Measurements from ENCODE around the gene CCDC83.
"Not testable (repeated sequence)": the region's sequence is repeated elsewhere in the genome, so short reads cannot be mapped to it uniquely, and the experiment has no call there.

CCDC83 gene

DNA sequence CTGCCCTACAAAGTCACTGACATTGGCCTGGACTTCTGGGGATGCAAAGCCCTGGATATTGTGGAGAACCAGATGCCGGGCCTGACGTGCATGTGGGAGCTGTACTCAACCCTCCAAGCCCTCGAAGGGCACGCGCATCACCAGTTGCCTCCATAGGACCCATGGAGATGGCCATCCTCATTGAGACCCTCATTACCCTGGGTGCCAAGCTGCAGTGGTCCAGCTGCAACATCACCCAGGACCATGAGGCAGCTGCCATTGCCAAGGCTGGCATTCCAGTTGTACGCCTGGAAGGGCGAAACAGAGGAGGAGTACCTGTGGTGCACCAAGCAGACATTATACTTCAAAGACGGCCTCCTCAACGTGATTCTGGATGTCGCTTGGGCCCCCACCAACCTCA is 1.9 kb downstream of the CCDC83 start:
- TF ChIP-seq, protein P1, sequence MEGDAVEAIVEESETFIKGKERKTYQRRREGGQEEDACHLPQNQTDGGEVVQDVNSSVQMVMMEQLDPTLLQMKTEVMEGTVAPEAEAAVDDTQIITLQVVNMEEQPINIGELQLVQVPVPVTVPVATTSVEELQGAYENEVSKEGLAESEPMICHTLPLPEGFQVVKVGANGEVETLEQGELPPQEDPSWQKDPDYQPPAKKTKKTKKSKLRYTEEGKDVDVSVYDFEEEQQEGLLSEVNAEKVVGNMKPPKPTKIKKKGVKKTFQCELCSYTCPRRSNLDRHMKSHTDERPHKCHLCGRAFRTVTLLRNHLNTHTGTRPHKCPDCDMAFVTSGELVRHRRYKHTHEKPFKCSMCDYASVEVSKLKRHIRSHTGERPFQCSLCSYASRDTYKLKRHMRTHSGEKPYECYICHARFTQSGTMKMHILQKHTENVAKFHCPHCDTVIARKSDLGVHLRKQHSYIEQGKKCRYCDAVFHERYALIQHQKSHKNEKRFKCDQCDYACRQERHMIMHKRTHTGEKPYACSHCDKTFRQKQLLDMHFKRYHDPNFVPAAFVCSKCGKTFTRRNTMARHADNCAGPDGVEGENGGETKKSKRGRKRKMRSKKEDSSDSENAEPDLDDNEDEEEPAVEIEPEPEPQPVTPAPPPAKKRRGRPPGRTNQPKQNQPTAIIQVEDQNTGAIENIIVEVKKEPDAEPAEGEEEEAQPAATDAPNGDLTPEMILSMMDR (IDR thresholded peaks at IDR 0.05) = no peak
- DNase-seq (ENCODE audit: low spot score) = no peak
- H3K27ac ChIP-seq = no peak overlapping the region
- no peak overlapping the region for H3K4me3 ChIP-seq

DNA sequence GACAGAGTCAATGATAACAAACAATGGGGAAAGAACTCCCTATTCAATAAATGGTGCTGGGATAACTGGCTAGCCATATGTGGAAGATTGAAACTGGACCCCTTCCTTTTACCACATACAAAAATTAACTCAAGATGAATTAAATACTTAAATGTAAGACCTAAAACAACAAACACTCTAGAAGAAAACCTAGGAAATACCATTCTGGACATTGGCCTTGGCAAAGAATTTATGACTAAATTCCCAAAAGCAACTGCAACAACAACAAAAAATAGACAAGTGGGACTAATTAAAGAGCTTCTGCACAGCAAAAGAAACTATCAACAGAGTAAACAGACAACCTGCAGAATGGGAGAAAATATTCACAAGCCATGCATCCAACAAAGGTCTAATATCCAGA is 4.4 kb downstream of the CCDC83 start:
- H3K4me3 ChIP-seq; H3K27ac ChIP-seq; DNase-seq (ENCODE audit: low spot score): not testable (repeated sequence)

DNA sequence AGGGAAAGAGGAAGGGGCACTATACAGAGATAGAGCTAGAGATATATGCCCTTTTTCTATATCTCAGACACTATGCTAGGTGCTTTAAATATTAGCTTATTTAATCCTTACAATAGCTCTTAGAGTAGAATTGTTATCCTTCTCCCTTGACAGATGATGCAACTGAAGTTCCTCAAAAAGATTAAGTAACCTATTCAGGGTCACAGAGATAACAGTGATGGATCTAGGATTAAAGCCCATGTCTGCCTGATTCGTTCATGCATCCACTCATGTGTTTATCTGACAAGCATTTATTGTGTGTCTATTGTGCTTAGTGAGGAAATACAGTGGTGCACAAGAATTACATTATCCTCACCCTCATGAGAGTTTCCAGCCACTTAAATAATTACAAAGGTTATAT is 8.7 kb downstream of the CCDC83 start:
- Histone ChIP-seq H3K27ac (no peak overlapping the region), H3K4me3 (no peak overlapping the region)
- TF ChIP-seq, protein P1 (IDR thresholded peaks at IDR 0.05) = no peak
- no peak for DNase-seq (ENCODE audit: low spot score)

DNA sequence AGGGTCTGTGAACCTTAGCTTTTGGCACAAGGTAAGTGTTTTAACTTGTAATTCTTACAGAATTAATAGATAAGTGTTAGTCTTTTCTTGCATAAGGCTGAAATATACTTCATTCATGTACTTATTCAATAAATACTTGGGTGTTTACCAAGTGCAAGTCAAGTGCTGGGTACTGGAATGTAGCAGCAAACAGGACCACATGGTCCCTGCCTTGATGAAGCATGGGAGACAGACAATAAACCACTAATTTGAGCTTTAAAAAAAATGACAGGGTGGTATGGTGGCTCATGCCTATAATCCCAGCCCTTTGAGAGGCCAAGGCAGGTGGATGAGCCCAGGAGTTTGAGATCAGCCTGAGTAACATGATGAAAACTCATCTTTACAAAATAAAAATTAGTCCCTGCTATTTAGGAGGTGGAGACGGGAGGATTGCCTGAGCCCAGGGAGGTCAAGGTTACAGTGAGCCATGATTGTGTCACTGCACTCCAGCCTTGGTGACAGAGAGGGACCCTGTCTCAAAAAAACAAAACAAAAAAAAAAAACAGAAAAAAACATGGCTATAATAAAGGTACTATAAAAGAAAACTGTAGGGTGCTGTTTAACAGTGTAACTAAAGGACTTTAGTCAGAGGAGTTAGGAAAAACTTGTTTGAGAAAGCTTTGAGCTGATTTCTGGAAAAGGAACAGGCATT is 11.1 kb downstream of the CCDC83 start:
- TF ChIP-seq, protein P1 (IDR thresholded peaks at IDR 0.05) = no peak
- Histone ChIP-seq H3K27ac (no peak overlapping the region), H3K4me3 (no peak overlapping the region)
- no peak for DNase-seq (ENCODE audit: low spot score)

DNA sequence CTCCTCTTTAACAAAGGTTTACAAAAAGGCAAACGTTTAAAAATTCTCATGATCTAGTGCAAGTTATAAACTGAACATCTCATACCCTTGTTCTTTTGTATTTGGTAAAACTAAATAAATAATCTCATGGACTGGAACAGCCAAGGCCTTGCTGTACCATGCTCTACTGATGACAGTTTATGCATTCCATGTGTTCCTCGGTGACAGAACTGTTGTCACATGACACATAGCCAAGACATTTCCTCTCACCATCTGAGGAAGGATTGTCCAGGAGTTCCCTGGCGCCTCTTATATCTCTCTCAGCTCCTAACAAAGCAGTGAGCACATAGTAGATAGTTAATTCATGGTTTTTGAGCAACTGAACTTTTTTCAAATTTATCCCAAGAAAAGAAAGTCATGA is 12.6 kb downstream of the CCDC83 start:
- TF ChIP-seq, protein P1 (IDR thresholded peaks at IDR 0.05) = no peak
- Histone ChIP-seq H3K4me3 (no peak overlapping the region), H3K27ac (no peak overlapping the region)
- no peak for DNase-seq (ENCODE audit: low spot score)

DNA sequence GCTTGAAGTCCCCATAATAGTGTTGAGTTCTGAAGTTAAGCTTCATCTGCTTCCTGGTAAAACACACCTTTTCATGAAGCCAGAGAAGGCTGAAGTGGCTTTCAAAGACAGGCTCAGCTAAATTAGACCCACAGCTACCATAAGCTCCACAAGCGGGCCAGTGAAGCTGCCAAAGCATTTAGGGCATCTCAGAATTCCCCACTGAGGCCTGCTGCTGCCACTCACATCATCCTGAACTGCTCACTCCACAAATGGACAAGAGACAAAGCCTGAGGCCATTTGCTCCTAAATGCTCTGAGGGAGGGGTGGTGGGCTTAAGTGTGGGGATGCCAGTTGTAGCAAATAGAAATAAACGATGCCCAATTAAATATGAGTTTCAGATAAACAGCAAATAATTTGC is 14.6 kb downstream of the CCDC83 start:
- Histone ChIP-seq H3K27ac (no peak overlapping the region), H3K4me3 (no peak overlapping the region)
- TF ChIP-seq, protein P1 (IDR thresholded peaks at IDR 0.05) = no peak
- no peak for DNase-seq (ENCODE audit: low spot score)

DNA sequence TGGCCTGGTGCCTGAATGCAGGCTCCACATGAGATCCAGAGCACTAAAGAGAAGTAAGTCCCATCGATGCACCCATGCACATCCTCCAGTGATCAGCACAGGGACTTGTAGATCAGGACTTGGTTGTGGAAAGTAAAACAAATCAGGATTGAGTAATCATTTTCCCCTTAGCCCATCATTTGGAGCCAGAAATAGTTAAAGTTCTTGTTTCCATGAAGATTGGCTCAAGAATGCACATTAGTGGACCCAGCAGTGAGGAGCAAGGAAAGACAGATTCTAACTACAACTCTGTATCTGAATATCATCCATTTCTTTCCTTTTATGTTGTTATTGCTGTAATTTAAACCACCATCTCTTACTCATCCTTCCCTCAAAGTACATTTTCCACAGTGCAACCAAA is 19.1 kb downstream of the CCDC83 start:
- H3K27ac ChIP-seq = no peak overlapping the region
- H3K4me3 ChIP-seq = no peak overlapping the region
- DNase-seq (ENCODE audit: low spot score) = no peak
- TF ChIP-seq, protein P1 (IDR thresholded peaks at IDR 0.05) = no peak

Measured in coronary artery (tissue), 2 donors.